Body of pancreas (tissue), 4 donors: ENCODE measurements around the gene DAB2IP. TPM values are rescaled to one million over a fixed set of nuclear protein-coding genes. Genes with fewer than 3 reads are reported as not detected.

ENCODE experiments used
- ATAC-seq: fragments of 150-250 bp; one replicate; pipeline ENCODE4 v1.9.1; 2016
- DNase-seq, 4 donors: peaks; one replicate each; pipeline ENCODE4 v3.0.0-alpha.2; 2019
- H3K27ac ChIP-seq, 4 donors: fragments of 200-600 bp; sonication (generic); 1 replicate in 3 of 4; 2 replicates in 1 of 4; pipeline versions ENCODE4 v1.5.1 to v1.6.1; 2016 to 2019; ENCODE audit warnings: mild to moderate bottlenecking in 1 of 4, mixed read lengths in 1 of 4, moderate library complexity in 1 of 4
- H3K27me3 ChIP-seq, 2 donors: fragments of 200-600 bp; sonication (generic); one replicate each; pipeline ENCODE4 v1.6.0; 2016; ENCODE audit warnings: mild to moderate bottlenecking in 1 of 2
- H3K36me3 ChIP-seq, 2 donors: fragments of 200-600 bp; sonication (generic); replicated peaks in 1 of 2; 2 replicates each; pipeline ENCODE4 v1.5.1; 2016; ENCODE audit warnings: low read depth in 2 of 2; ENCODE audit not compliant: insufficient read depth in 1 of 2
- H3K4me1 ChIP-seq: fragments of 200-600 bp; sonication (generic); one replicate; pipeline ENCODE4 v1.6.0; 2016
- H3K4me3 ChIP-seq, 2 donors: fragments of 200-600 bp; sonication (generic); 1 replicate in 1 of 2; 2 replicates in 1 of 2; pipeline ENCODE4 v1.5.1; 2016 to 2019
- H3K9me3 ChIP-seq, 3 donors: fragments of 200-600 bp; sonication (generic); 1 replicate in 2 of 3; 2 replicates in 1 of 3; pipeline ENCODE4 v1.5.1; 2016
- CTCF ChIP-seq, 7 experiments: fragments of 450-650 bp in 4 of 7; fragments of 200-600 bp in 3 of 7; sonication (generic) in 3 of 7; IDR thresholded peaks; one replicate each; pipeline ENCODE4 v1.5.1; 2016 to 2019; ENCODE audit warnings: antibody characterized with exemption in 7 of 7
- POLR2A ChIP-seq, 3 donors: fragments of 450-650 bp; IDR thresholded peaks; one replicate each; pipeline ENCODE4 v1.6.1; 2016; ENCODE audit warnings: antibody characterized with exemption in 3 of 3, mild to moderate bottlenecking in 2 of 3
- WGBS, 2 donors: methylation state at CpG; one replicate each; pipeline ENCODE4 v1.1.5; 2017; 5-methylcytosine and 5-hydroxymethylcytosine counted together
- intact Hi-C: fragments of 100-400 bp; cut with DNase I; formaldehyde crosslinking; loops from one replicate; pipeline ENCODE4 v1.15.1; 2023
- total RNA-seq, 2 donors: library from RNA; depleted of rRNA; stranded (reverse); fragments of >200 nt; gene quantifications; one replicate each; pipeline ENCODE4 v1.1.0, GENCODE V29; 2016

DAB2IP gene
- total RNA-seq, 2 donors from 2014 or later = 25.2 to 34.9 TPM

- 98 to 100% methylated on average over 3 of the region's 3 CpGs for WGBS, 2 donors
- DNase-seq (no peak), ATAC-seq (no peak)
- Histone ChIP-seq H3K36me3 (no peaks in the 10 kb centered on the region), H3K4me1 (no peaks in the 10 kb centered on the region), H3K4me3 (no peak overlapping the region), H3K27ac (no peak overlapping the region), H3K9me3 (no peaks in the 10 kb centered on the region), H3K27me3 (no peaks in the 10 kb centered on the region)
- intact Hi-C loops = no loop called here
- TF ChIP-seq POLR2A (IDR thresholded peaks at IDR 0.05) (no peak), CTCF (IDR thresholded peaks at IDR 0.05) (no peak)
These were observed 180.4 kb downstream of the DAB2IP start for GRCh38 chr9:121831869-121832268.

- no peak for TF ChIP-seq POLR2A (IDR thresholded peaks at IDR 0.05)
- TF ChIP-seq CTCF (IDR thresholded peaks at IDR 0.05) = no peak
- Histone ChIP-seq H3K9me3 (no peaks in the 10 kb centered on the region), H3K36me3 (no peaks in the 10 kb centered on the region), H3K27me3 (no peaks in the 10 kb centered on the region), H3K4me3 (no peak overlapping the region), H3K4me1 (no peaks in the 10 kb centered on the region), H3K27ac (no peak overlapping the region)
- ATAC-seq (no peak), DNase-seq (no peak)
- WGBS, 2 donors = 91 to 95% methylated on average over 9 of the region's 9 CpGs
- intact Hi-C loops = no loop called here
These were observed 181.6 kb downstream of the DAB2IP start for GRCh38 chr9:121833061-121833460.

Other genes with a start within 250 kb of the DAB2IP start
- gene GGTA1, start 151.8 kb upstream of the DAB2IP start, total RNA-seq = 1 to 10 TPM; 2.3 to 2.6 TPM